ENCODE measurements around the gene CYB561D2. TPM values are rescaled to one million over a fixed set of nuclear protein-coding genes. Genes with fewer than 3 reads are reported as not detected.

CYB561D2 gene
- total and polyA plus RNA-seq, 2 of the 13 experiments (the other 11 are each of a cell fraction or from before 2014, with no cell fraction given) = 11.1 to 17.2 TPM

- TF ChIP-seq, protein P1, sequence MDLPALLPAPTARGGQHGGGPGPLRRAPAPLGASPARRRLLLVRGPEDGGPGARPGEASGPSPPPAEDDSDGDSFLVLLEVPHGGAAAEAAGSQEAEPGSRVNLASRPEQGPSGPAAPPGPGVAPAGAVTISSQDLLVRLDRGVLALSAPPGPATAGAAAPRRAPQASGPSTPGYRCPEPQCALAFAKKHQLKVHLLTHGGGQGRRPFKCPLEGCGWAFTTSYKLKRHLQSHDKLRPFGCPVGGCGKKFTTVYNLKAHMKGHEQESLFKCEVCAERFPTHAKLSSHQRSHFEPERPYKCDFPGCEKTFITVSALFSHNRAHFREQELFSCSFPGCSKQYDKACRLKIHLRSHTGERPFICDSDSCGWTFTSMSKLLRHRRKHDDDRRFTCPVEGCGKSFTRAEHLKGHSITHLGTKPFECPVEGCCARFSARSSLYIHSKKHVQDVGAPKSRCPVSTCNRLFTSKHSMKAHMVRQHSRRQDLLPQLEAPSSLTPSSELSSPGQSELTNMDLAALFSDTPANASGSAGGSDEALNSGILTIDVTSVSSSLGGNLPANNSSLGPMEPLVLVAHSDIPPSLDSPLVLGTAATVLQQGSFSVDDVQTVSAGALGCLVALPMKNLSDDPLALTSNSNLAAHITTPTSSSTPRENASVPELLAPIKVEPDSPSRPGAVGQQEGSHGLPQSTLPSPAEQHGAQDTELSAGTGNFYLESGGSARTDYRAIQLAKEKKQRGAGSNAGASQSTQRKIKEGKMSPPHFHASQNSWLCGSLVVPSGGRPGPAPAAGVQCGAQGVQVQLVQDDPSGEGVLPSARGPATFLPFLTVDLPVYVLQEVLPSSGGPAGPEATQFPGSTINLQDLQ (CRISPR knock-in tag; IDR thresholded peaks at IDR 0.05) = no peak
- TF ChIP-seq FOXA3 (CRISPR knock-in tag; IDR thresholded peaks at IDR 0.05) = peak; percentile 41; the same call in 1 of the 2 replicates
- peak; percentile 32; the same call in 1 of the 2 replicates for TF ChIP-seq BORCS8-MEF2B (CRISPR knock-in tag; IDR thresholded peaks at IDR 0.05)
- peak; percentile 69; the same call in 1 of the 2 replicates for TF ChIP-seq ZNF317 (CRISPR knock-in tag; IDR thresholded peaks at IDR 0.05)
- peak; percentile 42; the same call in 1 of the 2 replicates for TF ChIP-seq ZNF558 (CRISPR knock-in tag; IDR thresholded peaks at IDR 0.05; ENCODE audit: borderline replicate concordance)
- TF ChIP-seq ZNF549 (CRISPR knock-in tag; IDR thresholded peaks at IDR 0.05) = no peak
- TF ChIP-seq SOX6 (IDR thresholded peaks at IDR 0.05) = no peak
- TF ChIP-seq SOX6 (CRISPR knock-in tag; IDR thresholded peaks at IDR 0.05) = peak; percentile 48; the same call in 1 of the 2 replicates
- TF ChIP-seq, protein P2, sequence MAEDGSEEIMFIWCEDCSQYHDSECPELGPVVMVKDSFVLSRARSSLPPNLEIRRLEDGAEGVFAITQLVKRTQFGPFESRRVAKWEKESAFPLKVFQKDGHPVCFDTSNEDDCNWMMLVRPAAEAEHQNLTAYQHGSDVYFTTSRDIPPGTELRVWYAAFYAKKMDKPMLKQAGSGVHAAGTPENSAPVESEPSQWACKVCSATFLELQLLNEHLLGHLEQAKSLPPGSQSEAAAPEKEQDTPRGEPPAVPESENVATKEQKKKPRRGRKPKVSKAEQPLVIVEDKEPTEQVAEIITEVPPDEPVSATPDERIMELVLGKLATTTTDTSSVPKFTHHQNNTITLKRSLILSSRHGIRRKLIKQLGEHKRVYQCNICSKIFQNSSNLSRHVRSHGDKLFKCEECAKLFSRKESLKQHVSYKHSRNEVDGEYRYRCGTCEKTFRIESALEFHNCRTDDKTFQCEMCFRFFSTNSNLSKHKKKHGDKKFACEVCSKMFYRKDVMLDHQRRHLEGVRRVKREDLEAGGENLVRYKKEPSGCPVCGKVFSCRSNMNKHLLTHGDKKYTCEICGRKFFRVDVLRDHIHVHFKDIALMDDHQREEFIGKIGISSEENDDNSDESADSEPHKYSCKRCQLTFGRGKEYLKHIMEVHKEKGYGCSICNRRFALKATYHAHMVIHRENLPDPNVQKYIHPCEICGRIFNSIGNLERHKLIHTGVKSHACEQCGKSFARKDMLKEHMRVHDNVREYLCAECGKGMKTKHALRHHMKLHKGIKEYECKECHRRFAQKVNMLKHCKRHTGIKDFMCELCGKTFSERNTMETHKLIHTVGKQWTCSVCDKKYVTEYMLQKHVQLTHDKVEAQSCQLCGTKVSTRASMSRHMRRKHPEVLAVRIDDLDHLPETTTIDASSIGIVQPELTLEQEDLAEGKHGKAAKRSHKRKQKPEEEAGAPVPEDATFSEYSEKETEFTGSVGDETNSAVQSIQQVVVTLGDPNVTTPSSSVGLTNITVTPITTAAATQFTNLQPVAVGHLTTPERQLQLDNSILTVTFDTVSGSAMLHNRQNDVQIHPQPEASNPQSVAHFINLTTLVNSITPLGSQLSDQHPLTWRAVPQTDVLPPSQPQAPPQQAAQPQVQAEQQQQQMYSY (CRISPR knock-in tag; IDR thresholded peaks at IDR 0.05) = no peak
- TF ChIP-seq ZNF274 (CRISPR knock-in tag; IDR thresholded peaks at IDR 0.05) = peak; percentile 72; the same call in 1 of the 2 replicates
- TF ChIP-seq NRL (CRISPR knock-in tag; IDR thresholded peaks at IDR 0.05; ENCODE audit: borderline replicate concordance) = peak; percentile 92
- TF ChIP-seq ZNF709 (CRISPR knock-in tag; IDR thresholded peaks at IDR 0.05) = 0 out of 2 replicates have a peak, but pooled peaks have one; percentile 7
- TF ChIP-seq ZSCAN9 (CRISPR knock-in tag; IDR thresholded peaks at IDR 0.05; ENCODE audit: borderline replicate concordance) = peak; percentile 8; the same call in 1 of the 2 replicates
- TF ChIP-seq, protein P3, sequence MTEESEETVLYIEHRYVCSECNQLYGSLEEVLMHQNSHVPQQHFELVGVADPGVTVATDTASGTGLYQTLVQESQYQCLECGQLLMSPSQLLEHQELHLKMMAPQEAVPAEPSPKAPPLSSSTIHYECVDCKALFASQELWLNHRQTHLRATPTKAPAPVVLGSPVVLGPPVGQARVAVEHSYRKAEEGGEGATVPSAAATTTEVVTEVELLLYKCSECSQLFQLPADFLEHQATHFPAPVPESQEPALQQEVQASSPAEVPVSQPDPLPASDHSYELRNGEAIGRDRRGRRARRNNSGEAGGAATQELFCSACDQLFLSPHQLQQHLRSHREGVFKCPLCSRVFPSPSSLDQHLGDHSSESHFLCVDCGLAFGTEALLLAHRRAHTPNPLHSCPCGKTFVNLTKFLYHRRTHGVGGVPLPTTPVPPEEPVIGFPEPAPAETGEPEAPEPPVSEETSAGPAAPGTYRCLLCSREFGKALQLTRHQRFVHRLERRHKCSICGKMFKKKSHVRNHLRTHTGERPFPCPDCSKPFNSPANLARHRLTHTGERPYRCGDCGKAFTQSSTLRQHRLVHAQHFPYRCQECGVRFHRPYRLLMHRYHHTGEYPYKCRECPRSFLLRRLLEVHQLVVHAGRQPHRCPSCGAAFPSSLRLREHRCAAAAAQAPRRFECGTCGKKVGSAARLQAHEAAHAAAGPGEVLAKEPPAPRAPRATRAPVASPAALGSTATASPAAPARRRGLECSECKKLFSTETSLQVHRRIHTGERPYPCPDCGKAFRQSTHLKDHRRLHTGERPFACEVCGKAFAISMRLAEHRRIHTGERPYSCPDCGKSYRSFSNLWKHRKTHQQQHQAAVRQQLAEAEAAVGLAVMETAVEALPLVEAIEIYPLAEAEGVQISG (CRISPR knock-in tag; IDR thresholded peaks at IDR 0.05) = peak; percentile 96
- TF ChIP-seq IRF2 (CRISPR knock-in tag; IDR thresholded peaks at IDR 0.05) = peak; percentile 99
- TF ChIP-seq TCF7L2 (IDR thresholded peaks at IDR 0.05; ENCODE audit: low read depth, low read length) = no peak
- peak; percentile 99 for TF ChIP-seq PHF8 (CRISPR knock-in tag; IDR thresholded peaks at IDR 0.05)
- 0 out of 2 replicates have a peak, but pooled peaks have one; percentile 18 for TF ChIP-seq ETV6 (CRISPR knock-in tag; conservative IDR thresholded peaks at IDR 0.05)
- TF ChIP-seq ZNF446 (CRISPR knock-in tag; IDR thresholded peaks at IDR 0.05) = no peak; the same call in 1 of the 2 replicates
- TF ChIP-seq ZNF431 (CRISPR knock-in tag; IDR thresholded peaks at IDR 0.05; ENCODE audit: borderline replicate concordance, low read depth) = no peak
- TF ChIP-seq ZNF143 (CRISPR knock-in tag; IDR thresholded peaks at IDR 0.05) = peak; percentile 99
Measured at GRCh38 chr3:50358911-50359759, 8.5 kb downstream of the CYB561D2 start, which contains the start of gene TMEM115 (continued).
